Limb (tissue), 2 donors: Measurements from ENCODE around the gene ZNF619.

ENCODE experiments used
- DNase-seq, 2 donors: peaks; one replicate each; pipeline ENCODE4 v3.0.0-alpha.2; 2016; ENCODE audit errors: extremely low spot score in 2 of 2

The ZNF619 gene

GRCh38 chr3:40465111-40465407 is 11.9 kb upstream of the ZNF619 start:
- no peak for DNase-seq

- DNase-seq, result no peak
Measured at GRCh38 chr3:40465456-40465855, 11.5 kb upstream of the ZNF619 start.

- DNase-seq, result no peak
Measured at GRCh38 chr3:40468018-40468417, 8.9 kb upstream of the ZNF619 start.

GRCh38 chr3:40470701-40471100 is 6.2 kb upstream of the ZNF619 start:
- DNase-seq, result no peak

- DNase-seq, result no peak
Measured at GRCh38 chr3:40477666-40478065, 744 bp downstream of the ZNF619 start.

GRCh38 chr3:40487172-40487571 is 10.2 kb downstream of the ZNF619 start:
- DNase-seq, result no peak

- no peak for DNase-seq
Measured at GRCh38 chr3:40490916-40491315, 14.0 kb downstream of the ZNF619 start.

GRCh38 chr3:40494698-40495097 is 17.8 kb downstream of the ZNF619 start:
- DNase-seq, result no peak

GRCh38 chr3:40497288-40497687 is 20.4 kb downstream of the ZNF619 start:
- DNase-seq, result no peak

GRCh38 chr3:40499952-40500351 is 23.0 kb downstream of the ZNF619 start:
- no peak for DNase-seq

- DNase-seq, result no peak
Measured at GRCh38 chr3:40502034-40502433, 25.1 kb downstream of the ZNF619 start.

GRCh38 chr3:40504636-40505430 is 27.9 kb downstream of the ZNF619 start:
- no peak for DNase-seq

- DNase-seq, result peak; percentile 78 to 88
Measured at GRCh38 chr3:40505599-40506462, 28.9 kb downstream of the ZNF619 start, which contains the start of gene ZNF620. TSS of gene ZNF620 (plus strand) at chr3:40506039. CDS start at chr3:40506353, 314 bp downstream.

- DNase-seq, result no peak
Measured at GRCh38 chr3:40511031-40511718, 34.3 kb downstream of the ZNF619 start.

- DNase-seq, result no peak
Measured at GRCh38 chr3:40516201-40516600, 39.3 kb downstream of the ZNF619 start.

GRCh38 chr3:40518067-40518466 is 41.1 kb downstream of the ZNF619 start:
- no peak for DNase-seq

GRCh38 chr3:40518848-40519247 is 41.9 kb downstream of the ZNF619 start:
- DNase-seq, result no peak

GRCh38 chr3:40521254-40521653 is 44.3 kb downstream of the ZNF619 start:
- no peak for DNase-seq

GRCh38 chr3:40523781-40524180 is 46.9 kb downstream of the ZNF619 start:
- DNase-seq, result no peak

GRCh38 chr3:40524222-40524567 is 47.3 kb downstream of the ZNF619 start:
- DNase-seq, result peak in 1 of 2 donors; percentile 21

GRCh38 chr3:40524568-40525285 is 47.8 kb downstream of the ZNF619 start, which contains the start of gene ZNF621:
TSS of gene ZNF621 (plus strand) at chr3:40524960. CDS start at chr3:40525841, 881 bp downstream.
- DNase-seq, result peak; percentile 83 to 92
